ENCODE results near the gene NFIB.

DNA sequence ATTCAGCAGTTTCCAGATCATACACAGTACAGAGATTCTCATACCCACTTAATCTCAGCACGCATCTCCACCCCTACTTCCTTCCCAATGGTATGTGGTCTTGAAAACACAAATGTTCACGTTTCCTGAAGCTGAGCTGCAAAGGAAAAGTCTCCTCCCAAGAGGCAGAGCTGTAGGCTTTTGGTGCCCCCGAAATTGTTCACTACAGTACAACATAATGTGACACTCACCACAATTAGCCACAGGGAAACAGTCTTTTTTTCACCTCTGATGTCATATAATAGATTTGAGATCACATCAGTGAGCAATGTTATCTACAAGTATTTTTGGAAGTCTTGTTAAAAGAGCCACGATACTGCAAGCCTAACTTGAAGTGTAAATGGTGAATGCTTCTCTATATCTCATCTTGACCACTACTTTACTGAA, 40.2 kb downstream of the NFIB start:
- no peak for TF ChIP-seq POLR2A (IDR thresholded peaks at IDR 0.05)
- TF ChIP-seq, protein P1, sequence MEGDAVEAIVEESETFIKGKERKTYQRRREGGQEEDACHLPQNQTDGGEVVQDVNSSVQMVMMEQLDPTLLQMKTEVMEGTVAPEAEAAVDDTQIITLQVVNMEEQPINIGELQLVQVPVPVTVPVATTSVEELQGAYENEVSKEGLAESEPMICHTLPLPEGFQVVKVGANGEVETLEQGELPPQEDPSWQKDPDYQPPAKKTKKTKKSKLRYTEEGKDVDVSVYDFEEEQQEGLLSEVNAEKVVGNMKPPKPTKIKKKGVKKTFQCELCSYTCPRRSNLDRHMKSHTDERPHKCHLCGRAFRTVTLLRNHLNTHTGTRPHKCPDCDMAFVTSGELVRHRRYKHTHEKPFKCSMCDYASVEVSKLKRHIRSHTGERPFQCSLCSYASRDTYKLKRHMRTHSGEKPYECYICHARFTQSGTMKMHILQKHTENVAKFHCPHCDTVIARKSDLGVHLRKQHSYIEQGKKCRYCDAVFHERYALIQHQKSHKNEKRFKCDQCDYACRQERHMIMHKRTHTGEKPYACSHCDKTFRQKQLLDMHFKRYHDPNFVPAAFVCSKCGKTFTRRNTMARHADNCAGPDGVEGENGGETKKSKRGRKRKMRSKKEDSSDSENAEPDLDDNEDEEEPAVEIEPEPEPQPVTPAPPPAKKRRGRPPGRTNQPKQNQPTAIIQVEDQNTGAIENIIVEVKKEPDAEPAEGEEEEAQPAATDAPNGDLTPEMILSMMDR (IDR thresholded peaks at IDR 0.05 in 4 of 5, conservative IDR thresholded peaks at IDR 0.05 in 1 of 5): no peak
